Activated T-helper 2 cell treated with anti-CD3 and anti-CD28 coated beads, Interferon-gamma antibody, Interleukin-2, Interleukin-4, amounts not matched to agents 10 μg/mL and 5 μg/mL and 100 μg/mL, durations not matched to agents 14 hours and 24 hours and 36 hours (primary cell): ENCODE results near the gene DCC. TPM values are rescaled to one million over a fixed set of nuclear protein-coding genes. Genes with fewer than 3 reads are reported as not detected.

ENCODE experiments used
- DNase-seq: peaks from one replicate; pipeline ENCODE4 v3.0.0; 2021; ENCODE audit warnings: low spot score
- H3K27ac Mint-ChIP-seq: one replicate; pipeline ENCODE4 v1.8.0; 2021; ENCODE audit warnings: mixed read lengths
- H3K27me3 Mint-ChIP-seq: one replicate; pipeline ENCODE4 v1.8.0; 2021; ENCODE audit warnings: low read depth, mixed read lengths
- H3K36me3 Mint-ChIP-seq: one replicate; pipeline ENCODE4 v1.8.0; 2021; ENCODE audit warnings: low read depth, mixed read lengths
- H3K4me1 Mint-ChIP-seq: one replicate; pipeline ENCODE4 v1.8.0; 2021; ENCODE audit warnings: low read depth, mixed read lengths
- H3K4me3 Mint-ChIP-seq: one replicate; pipeline ENCODE4 v1.8.0; 2021; ENCODE audit warnings: low read depth, mild to moderate bottlenecking, moderate library complexity, mixed read lengths
- H3K9me3 Mint-ChIP-seq: one replicate; pipeline ENCODE4 v1.8.0; 2021; ENCODE audit warnings: mixed read lengths
- intact Hi-C: fragments of 100-400 bp; cut with micrococcal nuclease; formaldehyde crosslinking; loops from one replicate; pipeline ENCODE4 v1.15.1; 2023
- total RNA-seq: library from RNA; stranded (reverse); gene quantifications from 2 replicates; pipeline ENCODE4 v1.2.3, GENCODE V29; 2022

DCC gene
- total RNA-seq, 1 donor from 2014 or later, result not detected

DNA sequence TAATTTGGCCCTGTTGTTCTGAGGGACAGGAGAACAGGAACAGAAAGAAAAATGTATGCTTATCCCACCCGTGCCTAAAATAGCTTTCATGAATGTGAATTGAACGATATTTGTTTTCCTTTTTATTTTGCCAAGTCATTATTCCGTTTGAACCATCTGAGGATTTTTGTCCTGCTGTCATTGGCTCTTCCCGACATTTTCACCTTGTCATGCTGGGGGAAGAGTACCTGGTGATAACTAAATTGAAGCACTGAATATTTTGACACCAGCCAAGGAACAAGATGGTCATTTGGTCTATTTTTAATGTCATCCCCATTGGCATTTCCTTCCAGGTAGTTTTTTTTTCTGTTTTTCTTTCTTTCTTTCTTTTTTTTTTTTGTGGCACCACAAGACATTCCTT lies 204.1 kb downstream of the DCC start:
- DNase-seq, result no peak
- H3K4me1 Mint-ChIP-seq, result no peaks in the 10 kb centered on the region
- no peaks in the 10 kb centered on the region for H3K27me3 Mint-ChIP-seq
- no peak overlapping the region for H3K4me3 Mint-ChIP-seq
- no peaks in the 10 kb centered on the region for H3K36me3 Mint-ChIP-seq
- H3K9me3 Mint-ChIP-seq, result peaks cover 16% of the 10 kb centered on the region
- H3K27ac Mint-ChIP-seq, result no peak overlapping the region
- intact Hi-C loops, result no loop called here

DNA sequence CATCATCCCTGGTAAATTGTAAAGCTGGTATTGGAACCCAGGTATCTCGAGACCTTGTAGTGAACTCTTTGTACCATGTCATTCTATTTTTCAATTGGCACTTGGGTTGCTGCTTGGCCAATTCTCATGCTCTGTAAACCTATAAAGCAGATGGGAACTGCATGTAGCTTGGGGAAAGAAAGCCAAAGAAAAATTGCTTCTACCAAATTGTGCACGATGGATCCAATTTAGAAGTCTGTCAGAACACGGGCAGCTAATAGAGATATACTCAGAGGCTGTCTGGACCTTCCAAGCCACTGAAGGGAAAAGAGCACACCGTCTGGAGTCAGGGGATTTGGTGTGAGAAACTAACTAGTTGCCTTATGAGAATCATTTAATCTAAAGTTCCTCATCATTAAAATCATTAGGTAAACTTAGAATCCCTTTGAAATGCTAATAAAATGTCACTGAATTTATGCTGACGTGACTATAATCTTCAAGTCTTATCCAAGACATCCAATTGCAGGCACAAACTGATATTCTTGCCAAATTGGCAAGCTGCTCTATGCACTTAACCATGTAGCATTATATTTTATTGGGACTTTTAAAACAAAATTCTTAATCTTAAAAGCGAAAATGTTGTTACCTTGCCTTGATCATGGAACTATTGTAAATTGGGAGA lies 206.8 kb downstream of the DCC start:
- intact Hi-C loops, result no loop called here
- Mint-ChIP-seq H3K4me3 (no peak overlapping the region), H3K27ac (no peak overlapping the region), H3K27me3 (no peaks in the 10 kb centered on the region), H3K9me3 (peaks cover 14% of the 10 kb centered on the region), H3K4me1 (no peaks in the 10 kb centered on the region), H3K36me3 (no peaks in the 10 kb centered on the region)
- no peak for DNase-seq

DNA sequence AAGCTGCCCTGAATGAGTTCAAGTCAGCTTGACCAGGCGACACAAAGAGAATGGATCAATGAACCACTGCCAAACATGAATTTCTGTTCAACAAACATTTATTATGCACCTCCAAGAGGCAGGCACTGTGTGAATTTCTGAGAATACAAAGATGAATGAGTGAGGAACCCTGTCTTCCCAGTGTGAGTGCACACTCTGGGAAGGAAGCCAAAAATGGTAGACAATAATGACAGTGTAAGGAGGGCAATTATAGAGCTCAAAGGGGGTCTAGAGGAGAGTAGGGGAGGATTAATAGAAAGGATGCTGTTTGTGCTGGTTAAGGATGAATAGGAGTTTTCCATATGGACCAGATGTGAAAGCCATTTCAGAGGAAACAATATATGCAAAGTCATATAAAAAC lies 213.4 kb downstream of the DCC start:
- no peaks in the 10 kb centered on the region for H3K4me1 Mint-ChIP-seq
- no peaks in the 10 kb centered on the region for H3K27me3 Mint-ChIP-seq
- intact Hi-C loops, result no loop called here
- peaks cover 9% of the 10 kb centered on the region for H3K9me3 Mint-ChIP-seq
- H3K4me3 Mint-ChIP-seq, result no peak overlapping the region
- DNase-seq, result no peak
- no peak overlapping the region for H3K27ac Mint-ChIP-seq
- H3K36me3 Mint-ChIP-seq, result no peaks in the 10 kb centered on the region

DNA sequence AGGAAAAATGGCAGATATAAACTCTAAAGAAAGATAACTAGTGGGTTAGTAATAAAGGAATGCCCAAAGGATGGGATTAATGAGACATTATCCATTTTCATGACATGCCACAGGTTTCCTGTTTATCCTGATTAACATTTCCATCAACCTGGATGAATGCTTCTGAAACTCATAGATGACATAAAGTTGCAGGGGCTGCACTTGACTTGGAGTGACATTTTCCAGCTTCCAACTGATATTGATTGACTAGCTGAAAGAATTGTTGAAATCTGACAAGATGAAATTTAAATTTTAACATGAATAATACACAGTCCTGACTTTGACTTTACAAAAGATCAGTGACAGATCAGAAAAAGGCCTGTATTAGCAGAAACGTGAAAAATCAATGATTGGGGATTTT lies 214.2 kb downstream of the DCC start:
- intact Hi-C loops, result no loop called here
- H3K27ac Mint-ChIP-seq, result no peak overlapping the region
- H3K9me3 Mint-ChIP-seq, result peaks cover 9% of the 10 kb centered on the region
- DNase-seq, result no peak
- H3K36me3 Mint-ChIP-seq, result no peaks in the 10 kb centered on the region
- no peaks in the 10 kb centered on the region for H3K4me1 Mint-ChIP-seq
- no peak overlapping the region for H3K4me3 Mint-ChIP-seq
- no peaks in the 10 kb centered on the region for H3K27me3 Mint-ChIP-seq

DNA sequence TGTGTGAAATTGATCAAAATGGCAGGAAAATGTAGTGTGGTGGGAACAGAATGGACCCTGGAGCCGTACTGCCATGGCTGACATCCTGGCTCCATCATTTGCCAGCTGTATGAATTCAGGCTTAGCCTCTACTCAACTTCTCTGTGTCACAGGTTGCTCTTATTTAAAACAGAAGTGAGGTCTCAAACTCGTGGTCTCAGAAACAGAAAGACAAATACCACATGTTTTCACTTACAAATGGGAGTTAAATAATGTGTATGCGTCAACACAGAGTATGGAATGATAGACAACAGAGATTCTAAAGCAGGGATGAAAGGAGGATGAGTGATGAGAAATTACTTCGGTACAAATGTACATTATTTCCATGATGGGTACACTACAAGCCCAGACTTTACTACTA lies 227.4 kb downstream of the DCC start:
- H3K4me3 Mint-ChIP-seq, result no peak overlapping the region
- no peak overlapping the region for H3K27ac Mint-ChIP-seq
- no peak for DNase-seq
- no peaks in the 10 kb centered on the region for H3K36me3 Mint-ChIP-seq
- no peaks in the 10 kb centered on the region for H3K4me1 Mint-ChIP-seq
- peaks cover 10% of the 10 kb centered on the region for H3K9me3 Mint-ChIP-seq
- no peaks in the 10 kb centered on the region for H3K27me3 Mint-ChIP-seq
- intact Hi-C loops, result no loop called here

DNA sequence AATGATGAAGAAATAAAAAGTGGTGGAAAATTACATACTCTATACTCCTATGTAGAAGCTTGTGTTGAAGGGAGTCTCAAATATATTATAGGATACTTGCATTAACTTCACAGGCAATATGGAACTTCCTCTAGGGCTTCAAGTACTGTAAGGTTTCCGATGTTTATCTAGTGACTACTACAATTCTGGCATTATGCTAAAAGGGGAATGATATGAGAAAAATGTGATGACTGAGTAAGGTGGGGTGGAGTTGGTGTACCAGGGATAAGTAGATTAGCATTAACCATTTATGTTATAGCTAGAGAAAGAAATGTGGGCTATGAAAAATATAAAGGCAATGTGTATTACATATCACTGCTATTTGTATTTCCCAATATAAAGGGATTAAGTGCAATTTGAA lies 229.5 kb downstream of the DCC start:
- intact Hi-C loops, result no loop called here
- no peaks in the 10 kb centered on the region for H3K36me3 Mint-ChIP-seq
- DNase-seq, result no peak
- H3K27me3 Mint-ChIP-seq, result no peaks in the 10 kb centered on the region
- no peaks in the 10 kb centered on the region for H3K4me1 Mint-ChIP-seq
- H3K4me3 Mint-ChIP-seq, result no peak overlapping the region
- no peak overlapping the region for H3K27ac Mint-ChIP-seq
- peaks cover 6% of the 10 kb centered on the region for H3K9me3 Mint-ChIP-seq

DNA sequence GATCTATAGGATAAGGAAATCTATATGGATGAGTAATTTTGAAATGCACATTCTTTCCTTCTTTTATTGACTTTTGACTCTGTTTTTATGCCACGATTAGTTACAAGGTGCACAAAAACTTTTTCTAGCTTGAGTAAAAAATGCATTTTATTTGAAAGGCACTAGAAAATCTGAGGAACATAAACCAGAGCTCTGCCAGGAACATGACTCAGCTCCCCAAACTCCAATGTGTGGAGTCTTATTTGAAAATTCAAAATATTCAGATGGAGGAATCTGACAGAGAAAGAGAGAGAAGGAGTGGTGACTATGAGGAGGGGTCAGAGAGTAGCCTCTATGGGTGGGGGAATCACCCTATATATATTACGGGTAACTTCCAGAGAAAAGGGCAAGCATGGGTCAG lies 231.0 kb downstream of the DCC start:
- Mint-ChIP-seq H3K36me3 (no peaks in the 10 kb centered on the region), H3K4me3 (no peak overlapping the region), H3K9me3 (peaks cover 2% of the 10 kb centered on the region), H3K27ac (no peak overlapping the region), H3K4me1 (no peaks in the 10 kb centered on the region), H3K27me3 (no peaks in the 10 kb centered on the region)
- DNase-seq, result no peak
- intact Hi-C loops, result no loop called here

DNA sequence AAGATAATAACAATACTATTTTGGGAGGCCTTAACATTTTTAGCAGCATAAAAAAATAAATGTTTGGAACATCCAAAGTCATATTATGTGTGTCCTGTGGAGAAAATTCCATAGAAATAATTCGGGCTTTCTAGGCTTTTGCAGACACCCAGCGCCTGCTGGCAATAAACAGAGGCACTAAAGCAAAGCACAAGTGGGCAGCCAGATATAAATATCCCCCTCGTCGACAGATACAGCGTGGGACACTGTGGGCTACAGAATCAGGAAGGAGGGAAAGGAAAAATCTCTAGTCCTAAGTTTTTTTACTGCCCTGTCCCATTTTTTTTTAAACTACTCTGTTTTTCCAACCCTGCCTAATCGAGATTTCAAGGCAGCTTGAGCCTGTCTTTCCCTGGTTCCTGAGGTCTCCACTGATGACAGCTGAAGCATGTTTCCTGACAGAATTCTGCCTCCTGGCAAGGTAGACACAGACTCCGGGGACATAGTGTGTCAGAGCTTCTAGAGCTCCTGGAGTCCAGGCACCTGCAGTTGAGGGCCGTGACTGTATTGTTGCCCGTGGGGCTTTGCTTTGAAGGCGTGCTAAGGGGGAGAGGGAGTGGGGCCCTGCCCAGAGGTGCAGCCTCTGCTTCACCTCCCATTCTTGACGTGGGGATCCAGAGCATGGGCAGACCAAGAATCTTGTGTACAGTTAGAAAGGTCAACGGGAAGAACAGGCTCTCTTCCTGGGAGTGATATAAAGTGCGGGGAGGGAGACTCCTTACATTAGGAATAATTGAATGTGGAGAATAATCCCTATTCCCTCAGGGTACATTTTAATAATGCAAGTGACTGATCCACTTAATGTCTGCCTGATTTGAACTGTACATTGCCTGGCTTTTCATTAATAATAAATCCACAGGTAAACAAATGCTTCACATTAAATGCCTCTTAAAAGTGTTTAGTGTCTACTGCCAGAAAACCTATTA lies 232.3 kb downstream of the DCC start:
- H3K4me3 Mint-ChIP-seq, result no peak overlapping the region
- no peak overlapping the region for H3K27ac Mint-ChIP-seq
- intact Hi-C loops, result no loop called here
- no peaks in the 10 kb centered on the region for H3K27me3 Mint-ChIP-seq
- H3K36me3 Mint-ChIP-seq, result no peaks in the 10 kb centered on the region
- H3K9me3 Mint-ChIP-seq, result no peaks in the 10 kb centered on the region
- DNase-seq, result no peak
- H3K4me1 Mint-ChIP-seq, result no peaks in the 10 kb centered on the region

DNA sequence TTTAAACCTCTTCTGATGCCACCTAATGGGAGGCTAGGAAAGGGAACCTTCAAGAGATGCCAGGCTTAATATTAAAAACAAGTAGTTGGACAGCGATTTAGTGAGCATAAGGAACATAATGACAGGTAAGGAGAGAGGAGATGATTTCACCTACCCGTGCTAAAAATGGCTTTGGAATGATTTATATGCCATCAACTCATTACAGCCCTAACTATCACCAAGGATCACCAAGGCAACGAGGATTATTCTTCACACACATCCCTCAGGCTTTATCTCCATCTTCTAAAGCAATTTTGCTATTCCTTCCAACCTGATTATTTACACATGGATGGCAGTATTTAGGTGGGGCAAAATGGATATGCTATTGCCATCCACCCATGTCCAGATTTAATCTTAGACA lies 237.8 kb downstream of the DCC start:
- H3K4me1 Mint-ChIP-seq, result no peaks in the 10 kb centered on the region
- H3K4me3 Mint-ChIP-seq, result no peak overlapping the region
- H3K9me3 Mint-ChIP-seq, result peaks cover 3% of the 10 kb centered on the region
- DNase-seq, result no peak
- intact Hi-C loops, result no loop called here
- no peaks in the 10 kb centered on the region for H3K36me3 Mint-ChIP-seq
- no peak overlapping the region for H3K27ac Mint-ChIP-seq
- no peaks in the 10 kb centered on the region for H3K27me3 Mint-ChIP-seq

DNA sequence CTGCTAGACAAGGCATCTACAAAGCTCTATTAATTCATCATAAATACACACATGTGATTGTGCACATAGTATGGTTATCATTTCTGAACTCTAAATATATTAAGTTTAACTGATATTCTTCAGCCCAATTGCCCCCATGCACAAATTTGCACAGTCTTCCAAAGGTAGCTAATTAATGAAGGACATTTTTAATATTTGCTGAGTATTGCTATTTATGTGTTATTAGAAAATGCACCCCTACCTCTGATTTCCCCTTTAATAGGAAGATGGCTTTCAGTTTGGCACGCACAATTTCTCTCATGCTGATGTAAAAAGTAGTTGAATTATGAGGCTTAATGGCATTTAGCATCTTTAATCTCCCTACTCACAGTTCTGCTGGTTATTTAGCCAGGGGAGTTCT lies 242.1 kb downstream of the DCC start:
- Mint-ChIP-seq H3K4me1 (no peaks in the 10 kb centered on the region), H3K36me3 (no peaks in the 10 kb centered on the region), H3K9me3 (peaks cover 15% of the 10 kb centered on the region), H3K4me3 (no peak overlapping the region), H3K27ac (no peak overlapping the region), H3K27me3 (no peaks in the 10 kb centered on the region)
- intact Hi-C loops, result no loop called here
- no peak for DNase-seq

DNA sequence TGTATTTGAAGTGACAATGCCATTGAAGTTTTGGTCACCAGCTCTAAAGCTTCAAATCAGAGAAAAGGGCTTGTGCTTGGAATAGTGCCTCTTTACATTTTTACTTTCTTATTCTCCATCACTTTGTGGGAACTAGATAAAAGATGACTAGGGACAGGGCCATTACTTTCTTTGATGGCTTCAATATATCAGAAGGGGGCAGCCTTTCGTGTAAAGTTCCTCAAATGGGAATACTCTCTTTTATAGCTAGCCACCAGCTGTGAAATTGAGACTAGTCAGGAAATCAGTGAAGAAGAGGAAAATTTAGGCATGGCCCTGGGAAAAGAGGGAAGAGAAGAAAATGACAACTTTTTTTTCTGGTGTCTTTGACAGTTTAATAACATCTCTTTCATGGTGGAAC lies 242.5 kb downstream of the DCC start:
- H3K4me1 Mint-ChIP-seq, result no peaks in the 10 kb centered on the region
- H3K27ac Mint-ChIP-seq, result no peak overlapping the region
- no peaks in the 10 kb centered on the region for H3K36me3 Mint-ChIP-seq
- H3K27me3 Mint-ChIP-seq, result no peaks in the 10 kb centered on the region
- DNase-seq, result no peak
- intact Hi-C loops, result no loop called here
- H3K4me3 Mint-ChIP-seq, result no peak overlapping the region
- H3K9me3 Mint-ChIP-seq, result peaks cover 18% of the 10 kb centered on the region

DNA sequence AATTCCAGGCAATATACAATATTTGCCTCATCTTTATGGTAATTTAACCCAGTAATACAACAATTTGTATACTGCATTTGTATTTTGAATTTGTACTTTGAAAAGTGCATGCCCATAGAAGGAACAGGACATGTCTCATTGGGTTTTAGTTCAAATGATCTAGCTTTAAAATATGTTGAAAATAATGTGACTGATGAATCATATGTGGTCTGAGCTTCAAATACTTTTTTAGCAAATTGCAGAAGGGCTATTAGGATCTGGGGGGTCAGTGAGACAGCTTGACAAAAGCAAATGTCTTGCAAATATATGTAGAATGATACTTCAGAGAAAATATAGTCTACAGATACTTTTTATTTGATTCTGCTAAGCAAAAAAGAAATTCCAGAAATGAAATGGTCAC lies 248.9 kb downstream of the DCC start:
- H3K36me3 Mint-ChIP-seq, result no peaks in the 10 kb centered on the region
- DNase-seq, result no peak
- H3K4me1 Mint-ChIP-seq, result no peaks in the 10 kb centered on the region
- no peak overlapping the region for H3K4me3 Mint-ChIP-seq
- intact Hi-C loops, result no loop called here
- no peaks in the 10 kb centered on the region for H3K27me3 Mint-ChIP-seq
- H3K27ac Mint-ChIP-seq, result no peak overlapping the region
- peaks cover 16% of the 10 kb centered on the region for H3K9me3 Mint-ChIP-seq

DNA sequence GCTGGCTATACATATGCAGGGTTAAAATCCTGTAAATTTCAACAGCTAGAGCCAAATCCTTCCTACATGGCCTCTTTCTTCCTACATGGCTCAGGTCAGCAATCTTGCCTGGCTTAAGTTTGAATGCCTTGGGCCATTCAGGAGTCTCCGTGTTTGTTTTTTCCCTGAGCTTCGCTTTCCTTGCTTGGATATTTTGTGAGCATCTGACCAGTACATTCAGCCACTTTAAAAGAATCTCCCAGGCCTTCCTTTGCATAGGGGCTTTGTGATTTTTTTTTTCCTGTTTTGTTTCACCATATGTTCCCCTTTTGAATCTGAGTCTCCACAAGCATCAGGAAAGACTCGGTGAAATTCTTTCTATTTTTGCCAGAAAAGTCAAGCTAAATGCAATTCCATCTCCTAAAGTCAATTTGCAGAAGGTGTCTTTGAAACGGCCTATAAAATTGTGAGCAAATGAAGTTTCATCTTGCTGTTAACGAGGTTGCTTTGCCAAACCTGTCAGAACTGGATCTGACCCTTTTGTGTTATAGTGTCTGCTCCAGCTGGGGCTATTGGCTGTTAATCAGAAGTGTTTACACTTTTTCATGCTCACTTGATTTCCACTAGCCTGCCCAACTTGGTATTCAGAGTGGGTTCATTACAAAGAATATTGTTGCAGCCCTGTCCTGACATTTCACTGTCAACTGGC lies 256.9 kb downstream of the DCC start:
- intact Hi-C loops, result no loop called here
- Mint-ChIP-seq H3K4me1 (no peaks in the 10 kb centered on the region), H3K9me3 (peaks cover 20% of the 10 kb centered on the region), H3K27me3 (no peaks in the 10 kb centered on the region), H3K36me3 (no peaks in the 10 kb centered on the region), H3K27ac (no peak overlapping the region), H3K4me3 (no peak overlapping the region)
- no peak for DNase-seq
